GM12878 (cell line): Measurements from ENCODE around the gene NTF3. TPM values are rescaled to one million over a fixed set of nuclear protein-coding genes. Genes with fewer than 3 reads are reported as not detected.

Source experiments
- ATAC-seq: fragments of 200-7000 bp; cut with Tn5 transposase; 3 replicates; pipeline ENCODE4 v1.9.1; 2020; ENCODE audit warnings: mild to moderate bottlenecking, moderate library complexity
- BruUV-seq: library from RNA; stranded (reverse); fragments of 400-500 nt; replicated peaks from 2 replicates; lab custom pipeline; 2021; lab: Mats Ljungman, UMichigan
- CTCF ChIA-PET: fragments of 300-600 bp; sonication (Branson Sonifier 250); formaldehyde crosslinking; extraction: SDS; loops from one replicate; lab custom pipeline; 2021; ENCODE audit warnings: inconsistent platforms; lab: Yijun Ruan, JAX
- POLR2A ChIA-PET: fragments of 350-600 bp; formaldehyde crosslinking; extraction: SDS; loops from one replicate; lab custom pipeline; 2021; ENCODE audit warnings: inconsistent platforms; lab: Charles Lee
- RAD21 ChIA-PET: fragments of 300-600 bp; sonication (Branson Sonifier 250); formaldehyde crosslinking; loops from one replicate; lab custom pipeline; 2023; ENCODE audit warnings: antibody characterized with exemption; ENCODE audit not compliant: unreplicated experiment; lab: Charles Lee
- SMC1A ChIA-PET: fragments of 300-600 bp; sonication (Branson Sonifier 250); formaldehyde crosslinking; loops from one replicate; lab custom pipeline; 2023; ENCODE audit not compliant: unreplicated experiment, uncharacterized antibody; lab: Charles Lee
- DNase-seq: peaks from one replicate; pipeline ENCODE4 v3.0.0-alpha.2; 2011; ENCODE audit warnings: low read depth, low spot score
- FAIRE-seq: peaks from 3 replicates; lab custom pipeline; 2011; peaks lifted over from hg19 to GRCh38; lab: Jason Lieb, UNC
- H2AFZ ChIP-seq: 2 replicates; pipeline ENCODE4 v1.6.0; 2011; ENCODE audit warnings: low read depth, low read length, control low read depth; ENCODE audit not compliant: control insufficient read depth
- H3K27ac ChIP-seq: 2 replicates; pipeline ENCODE4 v1.5.1; 2011; ENCODE audit warnings: control low read depth; ENCODE audit not compliant: control insufficient read depth, insufficient read depth
- H3K27me3 ChIP-seq, 2 experiments: replicated peaks in 1 of 2; 2 replicates each; pipeline versions ENCODE4 v1.6.0 to v1.6.1; 2011; ENCODE audit warnings: low read length in 1 of 2; ENCODE audit not compliant: control insufficient read depth in 2 of 2, insufficient read depth in 2 of 2
- H3K36me3 ChIP-seq, 2 experiments: 2 replicates each; pipeline ENCODE4 v1.5.1; 2011; ENCODE audit warnings: low read length in 1 of 2; ENCODE audit not compliant: control insufficient read depth in 2 of 2, insufficient read depth in 2 of 2
- H3K4me1 ChIP-seq: 2 replicates; pipeline ENCODE4 v1.6.1; 2011; ENCODE audit warnings: mild to moderate bottlenecking, low read length, moderate library complexity, mixed read lengths; ENCODE audit not compliant: control insufficient read depth, insufficient read depth
- H3K4me2 ChIP-seq: 2 replicates; pipeline ENCODE4 v1.6.0; 2011; ENCODE audit warnings: control low read depth; ENCODE audit not compliant: control insufficient read depth, insufficient read depth
- H3K4me3 ChIP-seq: fragments of 200-600 bp; sonication (generic); 2 replicates; pipeline ENCODE4 v1.5.1; 2016
- H3K79me2 ChIP-seq: 2 replicates; pipeline ENCODE4 v1.6.0; 2011; ENCODE audit warnings: low read length; ENCODE audit not compliant: control insufficient read depth, insufficient read depth
- H3K9ac ChIP-seq: 2 replicates; pipeline ENCODE4 v1.8.0; 2011; ENCODE audit warnings: low read length, control low read depth, mixed read lengths; ENCODE audit not compliant: control insufficient read depth, insufficient read depth
- H3K9me3 ChIP-seq: replicated peaks from 3 replicates; pipeline ENCODE4 v1.5.1; 2011; ENCODE audit warnings: mild to moderate bottlenecking, low read length; ENCODE audit not compliant: control insufficient read depth, insufficient read depth
- H4K20me1 ChIP-seq: 2 replicates; pipeline ENCODE4 v1.6.0; 2011; ENCODE audit not compliant: control insufficient read depth, insufficient read depth
- CHD2 ChIP-seq: IDR thresholded peaks from 2 replicates; pipeline ENCODE4 v1.6.1; 2011; ENCODE audit warnings: low read depth, low read length, improper control_type of control experiment, borderline replicate concordance
- E4F1 ChIP-seq: fragments of 450-650 bp; IDR thresholded peaks from 2 replicates; pipeline ENCODE4 v1.6.1; 2018; ENCODE audit warnings: borderline replicate concordance, mild to moderate bottlenecking; ENCODE audit not compliant: partially characterized antibody
- EGR1 ChIP-seq, 2 experiments: IDR thresholded peaks; 1 replicate in 1 of 2; 2 replicates in 1 of 2; pipeline ENCODE4 v1.6.1; 2011 to 2012; ENCODE audit warnings: low read depth in 2 of 2, low read length in 2 of 2, borderline replicate concordance in 1 of 2, mild to moderate bottlenecking in 1 of 2, moderate library complexity in 1 of 2
- ETV6 ChIP-seq, 2 experiments: fragments of 450-650 bp in 1 of 2; IDR thresholded peaks in 1 of 2; conservative IDR thresholded peaks in 1 of 2; 2 replicates each; pipeline ENCODE4 v1.6.1; 2014; ENCODE audit warnings: antibody characterized with exemption in 1 of 2, borderline replicate concordance in 1 of 2, low read depth in 1 of 2, mild to moderate bottlenecking in 1 of 2, moderate library complexity in 1 of 2
- KAT2A ChIP-seq: conservative IDR thresholded peaks from 2 replicates; pipeline ENCODE4 v1.6.1; 2011; ENCODE audit warnings: low read depth, low read length; ENCODE audit not compliant: control insufficient read depth
- KDM1A ChIP-seq: fragments of 200-600 bp; sonication (generic); IDR thresholded peaks from 2 replicates; pipeline ENCODE4 v1.6.1; 2016; ENCODE audit warnings: borderline replicate concordance
- MAX ChIP-seq: IDR thresholded peaks from 2 replicates; pipeline ENCODE4 v1.6.1; 2012; ENCODE audit warnings: low read depth, low read length, improper control_type of control experiment
- PAX8 ChIP-seq: fragments of 450-650 bp; IDR thresholded peaks from 2 replicates; pipeline ENCODE4 v1.6.1; 2017; ENCODE audit warnings: mild to moderate bottlenecking, moderate library complexity
- POLR2A ChIP-seq: IDR thresholded peaks from 2 replicates; pipeline ENCODE4 v1.6.1; 2011; ENCODE audit warnings: low read depth, mild to moderate bottlenecking, low read length
- RFX5 ChIP-seq: IDR thresholded peaks from 2 replicates; pipeline ENCODE4 v1.6.1; 2011; ENCODE audit warnings: low read depth, low read length, improper control_type of control experiment
- SREBF1 ChIP-seq: IDR thresholded peaks from 2 replicates; pipeline ENCODE4 v1.6.1; 2012; ENCODE audit warnings: mild to moderate bottlenecking, low read length
- TARDBP ChIP-seq: IDR thresholded peaks from 2 replicates; pipeline ENCODE4 v1.6.1; 2016; ENCODE audit warnings: borderline replicate concordance
- ZNF24 ChIP-seq: fragments of 450-650 bp; IDR thresholded peaks from 2 replicates; pipeline ENCODE4 v1.6.1; 2017; ENCODE audit warnings: antibody characterized with exemption, mild to moderate bottlenecking
- ZZZ3 ChIP-seq: IDR thresholded peaks from 2 replicates; pipeline ENCODE4 v1.6.1; 2011; ENCODE audit warnings: low read depth; ENCODE audit not compliant: control insufficient read depth, insufficient read length
- WGBS: methylation state at CpG from one replicate; pipeline ENCODE4 v1.1.6; 2016; ENCODE audit warnings: low lambda C conversion rate; ENCODE audit not compliant: insufficient replicate concordance, insufficient coverage; ENCODE audit errors: missing lambda C conversion rate; 5-methylcytosine and 5-hydroxymethylcytosine counted together
- in situ Hi-C: fragments of 300-500 bp; cut with MboI; formaldehyde crosslinking; loops from 9 replicates; pipeline ENCODE4 v1.14.3; 2018; ENCODE audit warnings: mixed read lengths
- intact Hi-C: fragments of 100-400 bp; cut with micrococcal nuclease; formaldehyde crosslinking; loops from one replicate; pipeline ENCODE4 v1.14.2; 2022; ENCODE audit not compliant: unreplicated experiment
- polyA plus RNA-seq, 11 experiments: library from polyadenylated mRNA; depleted of rRNA in 4 of 11; unstranded in 6 of 11; stranded (reverse) in 5 of 11; fragments of >200 nt; fragmentation: Nextera tagmentation in 4 of 11; fragmentation: Illumina TruSeq in 1 of 11; extraction: Ambion mirVana in 4 of 11; extraction: Trizol in 1 of 11; gene quantifications; 1 replicate in 1 of 11; 2 replicates in 10 of 11; pipeline versions ENCODE4 v1.2.1 to v1.2.3, GENCODE V29; 2011 to 2016; ENCODE audit warnings: inconsistent platforms in 2 of 11, missing spikeins in 2 of 11, low read depth in 1 of 11
- total RNA-seq, 4 experiments: library from RNA; depleted of rRNA in 3 of 4; stranded (reverse); fragments of >200 nt in 3 of 4; fragmentation: Illumina TruSeq in 1 of 4; extraction: Trizol in 1 of 4; gene quantifications; 2 replicates each; pipeline versions ENCODE4 v1.2.1 to v1.2.3, GENCODE V29; 2013 to 2021

The NTF3 gene
- total and polyA plus RNA-seq, 10 of the 15 experiments (the other 5 are each of a cell fraction or from before 2014, with no cell fraction given) = 0.07 TPM; not detected in 9

GRCh38 chr12:5534426-5535199, 102.7 kb downstream of the NTF3 start:
- FAIRE-seq = no peak

GRCh38 chr12:5535541-5535940, 103.6 kb downstream of the NTF3 start:
- no peaks in the 10 kb centered on the region for H3K79me2 ChIP-seq
- ChIA-PET POLR2A (no interaction called here), CTCF (no interaction called here), RAD21 (no interaction called here), SMC1A (no interaction called here)
- no peak overlapping the region for H3K4me2 ChIP-seq
- no peak for ATAC-seq
- H3K9ac ChIP-seq = no peak overlapping the region
- no peak overlapping the region for H3K4me3 ChIP-seq
- no TSS peak for BruUV-seq
- H3K9me3 ChIP-seq = no peaks in the 10 kb centered on the region
- no peak for DNase-seq
- H3K27ac ChIP-seq = no peak overlapping the region
- TF ChIP-seq E4F1 (no peak), CHD2 (no peak), RFX5 (no peak), ZZZ3 (no peak)
- intact Hi-C loops = no loop called here
- no peaks in the 10 kb centered on the region for H4K20me1 ChIP-seq
- H3K36me3 ChIP-seq = no peaks in the 10 kb centered on the region
- H2AFZ ChIP-seq = no peak overlapping the region
- no peaks in the 10 kb centered on the region for H3K4me1 ChIP-seq
- 10% methylated on average over 3 of the region's 3 CpGs for WGBS
- in situ Hi-C loops = no loop called here
- FAIRE-seq = no peak
- H3K27me3 ChIP-seq = no peaks in the 10 kb centered on the region; a peak in 1 of 4 replicates

More at GRCh38 chr12:5534426-5535199, 102.7 kb downstream of the NTF3 start:
- ATAC-seq (no peak), DNase-seq (no peak)
- H3K27ac ChIP-seq = no peak overlapping the region
- CTCF ChIA-PET = no interaction called here
- no TSS peak for BruUV-seq
- no peaks in the 10 kb centered on the region for H3K79me2 ChIP-seq
- intact Hi-C loops = no loop called here
- POLR2A ChIA-PET = no interaction called here
- no peak overlapping the region for H2AFZ ChIP-seq
- H3K4me3 ChIP-seq = no peak overlapping the region
- H3K36me3 ChIP-seq = no peaks in the 10 kb centered on the region
- H4K20me1 ChIP-seq = no peaks in the 10 kb centered on the region
- H3K4me2 ChIP-seq = no peak overlapping the region
- RAD21 ChIA-PET = no interaction called here
- no peaks in the 10 kb centered on the region; a peak in 1 of 4 replicates for H3K27me3 ChIP-seq
- no peak overlapping the region for H3K9ac ChIP-seq
- H3K9me3 ChIP-seq = no peaks in the 10 kb centered on the region
- H3K4me1 ChIP-seq = no peaks in the 10 kb centered on the region
- SMC1A ChIA-PET = no interaction called here
- WGBS = 6% methylated on average over 10 of the region's 10 CpGs
- TF ChIP-seq SREBF1 (no peak), KAT2A (no peak), ZNF24 (no peak), PAX8 (no peak), TARDBP (no peak), EGR1 (IDR thresholded peaks at IDR 0.05; ENCODE audit: borderline replicate concordance in 1 of 2, low read depth in 2 of 2, low read length in 2 of 2) (no peak), MAX (no peak), POLR2A (no peak), KDM1A (no peak), ETV6 (conservative IDR thresholded peaks at IDR 0.05 in 1 of 2, IDR thresholded peaks at IDR 0.05 in 1 of 2; ENCODE audit: borderline replicate concordance in 1 of 2, low read depth in 1 of 2) (no peak)
- in situ Hi-C loops = no loop called here
